HG02981 (cell line): ENCODE measurements around the gene RFC5.
A peak's percentile ranks its signal among the peaks of the same experiment; 100 is the strongest.

Experiments used
- ATAC-seq: cut with Tn5 transposase; IDR thresholded peaks from one replicate; pipeline ENCODE4 v1.9.1; 2021; ENCODE audit warnings: mild to moderate bottlenecking, moderate library complexity; ENCODE audit not compliant: unreplicated experiment

The RFC5 gene

DNA sequence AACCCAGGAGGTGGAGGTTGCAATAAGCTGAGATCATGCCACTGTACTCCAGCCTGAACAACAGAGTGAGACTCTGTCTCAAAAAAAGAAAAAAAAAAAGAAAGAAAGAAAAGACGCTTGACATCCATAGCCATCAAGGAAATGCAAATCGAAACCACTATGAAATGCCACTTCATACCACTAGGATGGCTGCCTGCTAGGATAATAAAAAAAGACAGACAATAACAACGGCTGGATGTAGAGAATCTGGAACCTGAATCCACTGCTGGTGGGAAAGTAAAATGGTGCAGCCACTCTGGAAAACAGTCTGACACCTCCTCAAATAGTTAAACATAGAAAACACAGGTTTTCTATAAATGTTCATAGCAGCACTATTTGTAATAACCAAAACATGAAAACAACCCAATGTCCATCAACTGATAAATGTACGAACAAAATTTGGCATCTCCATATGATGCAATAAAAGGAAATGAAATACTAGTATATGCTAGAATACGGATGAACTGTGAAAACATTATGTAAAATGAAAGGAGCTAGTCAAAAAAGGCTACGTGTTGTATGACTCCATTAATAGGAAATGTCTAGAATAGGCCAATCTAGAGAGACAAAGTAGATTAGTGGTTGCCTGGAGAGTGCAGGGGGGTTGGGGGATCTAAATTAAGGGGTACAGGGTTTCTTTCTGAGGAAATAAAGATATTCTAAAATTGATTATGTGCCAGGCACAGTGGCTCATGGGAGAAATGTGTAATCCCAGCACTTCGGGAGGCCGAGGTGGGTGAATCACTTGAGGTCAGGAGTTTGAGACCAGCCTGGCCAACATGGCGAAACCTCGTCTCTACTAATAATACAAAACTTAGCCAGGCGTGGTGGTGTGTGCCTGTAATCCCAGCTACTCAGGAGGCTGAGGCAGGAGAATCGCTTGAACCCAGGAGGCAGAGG is 34.7 kb downstream of the RFC5 start:
- no peak for ATAC-seq

DNA sequence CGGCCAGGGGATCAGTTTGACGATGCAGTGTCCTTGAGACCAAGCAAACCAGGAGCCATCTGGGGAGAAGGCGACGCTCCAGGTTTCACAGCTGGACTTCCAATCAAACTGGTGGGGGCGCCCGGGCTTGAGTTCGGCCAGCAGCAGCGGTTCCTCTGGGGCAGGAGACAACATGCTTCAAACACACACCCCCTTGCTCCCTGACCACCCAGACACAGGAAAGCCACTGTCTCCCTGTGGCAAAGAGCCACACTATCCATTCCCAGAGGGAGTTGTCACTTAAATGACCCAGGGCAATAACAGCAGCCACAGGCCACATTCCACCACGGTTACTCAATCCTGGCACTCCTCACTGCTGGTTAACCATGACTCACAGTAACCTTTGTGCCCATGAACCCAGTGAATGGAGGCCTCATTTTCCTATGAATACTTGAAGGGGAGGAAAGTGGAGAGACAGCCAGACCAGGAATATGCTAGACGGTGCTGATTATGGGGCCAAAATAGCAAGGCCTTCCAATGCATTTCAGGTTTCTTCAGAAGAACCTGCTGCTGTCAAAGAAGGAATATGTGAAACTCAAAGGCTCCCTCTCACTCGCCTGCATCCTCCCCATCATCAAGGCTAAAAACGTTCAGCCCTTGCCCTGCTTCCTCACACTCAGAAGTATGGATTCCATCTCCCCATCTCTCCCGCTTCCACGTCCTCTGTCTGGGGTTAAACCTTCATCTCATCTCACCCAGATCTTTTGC is 36.0 kb downstream of the RFC5 start:
- ATAC-seq, result no peak

DNA sequence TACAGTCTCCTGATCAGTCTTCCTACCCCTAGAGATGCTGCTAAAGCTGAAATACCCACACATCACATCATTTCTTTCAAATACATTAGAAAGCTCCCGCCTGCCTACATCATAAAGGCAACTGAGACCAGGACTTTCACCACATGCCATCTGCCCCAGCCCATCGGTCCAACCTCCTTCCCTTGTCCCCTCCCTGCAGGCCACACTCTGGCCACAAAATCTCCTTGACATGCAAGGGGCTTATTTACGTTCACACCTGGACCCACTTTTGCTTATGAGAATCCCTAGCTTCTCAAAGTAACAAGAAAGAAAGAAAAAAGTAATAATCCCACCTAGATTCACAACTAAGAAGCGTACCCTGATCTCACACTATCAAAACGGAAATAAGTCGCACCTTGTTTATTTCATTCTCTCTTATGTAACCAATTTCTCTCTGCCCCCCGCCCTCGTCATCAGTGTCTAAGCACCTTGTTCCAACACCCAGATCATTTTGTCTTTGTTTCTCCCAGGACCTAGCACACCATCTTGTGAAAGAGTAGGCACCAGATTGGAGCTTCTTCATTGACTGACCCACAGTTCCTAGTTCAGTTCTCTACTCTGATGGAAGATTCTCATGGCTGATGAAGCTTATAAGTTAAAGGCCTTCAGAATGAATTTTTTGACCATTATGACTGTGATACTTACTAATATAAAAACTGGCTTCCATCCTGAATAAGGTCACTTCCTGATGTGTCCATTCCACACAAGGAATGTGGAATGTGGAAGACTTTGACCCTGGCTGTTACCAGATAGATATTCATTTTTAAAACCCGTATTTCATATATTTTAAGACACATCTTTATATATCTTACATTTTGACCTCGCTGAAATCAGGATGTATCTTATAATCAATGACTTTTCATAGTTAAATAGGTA is 36.8 kb downstream of the RFC5 start:
- ATAC-seq, result no peak

DNA sequence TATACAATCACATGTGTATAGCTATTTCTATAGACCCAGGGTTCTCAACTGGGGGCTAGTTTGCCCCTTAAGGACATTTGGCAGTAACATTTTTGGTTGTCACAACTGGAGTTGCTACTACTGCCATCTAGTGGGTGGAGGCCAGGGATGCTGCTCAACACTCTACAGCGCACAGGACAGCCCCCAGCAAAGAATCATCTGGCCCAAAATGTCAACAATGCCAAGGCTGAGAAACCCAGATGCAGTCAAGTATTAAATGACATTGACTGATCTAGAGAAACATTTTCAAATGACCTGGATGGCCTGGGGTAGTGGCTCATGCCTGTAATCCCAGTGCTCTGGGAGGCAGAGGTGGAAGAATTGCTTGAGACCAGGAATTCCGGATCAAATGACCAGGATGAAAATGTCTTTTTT is 38.6 kb downstream of the RFC5 start:
- peak; percentile 79 for ATAC-seq

DNA sequence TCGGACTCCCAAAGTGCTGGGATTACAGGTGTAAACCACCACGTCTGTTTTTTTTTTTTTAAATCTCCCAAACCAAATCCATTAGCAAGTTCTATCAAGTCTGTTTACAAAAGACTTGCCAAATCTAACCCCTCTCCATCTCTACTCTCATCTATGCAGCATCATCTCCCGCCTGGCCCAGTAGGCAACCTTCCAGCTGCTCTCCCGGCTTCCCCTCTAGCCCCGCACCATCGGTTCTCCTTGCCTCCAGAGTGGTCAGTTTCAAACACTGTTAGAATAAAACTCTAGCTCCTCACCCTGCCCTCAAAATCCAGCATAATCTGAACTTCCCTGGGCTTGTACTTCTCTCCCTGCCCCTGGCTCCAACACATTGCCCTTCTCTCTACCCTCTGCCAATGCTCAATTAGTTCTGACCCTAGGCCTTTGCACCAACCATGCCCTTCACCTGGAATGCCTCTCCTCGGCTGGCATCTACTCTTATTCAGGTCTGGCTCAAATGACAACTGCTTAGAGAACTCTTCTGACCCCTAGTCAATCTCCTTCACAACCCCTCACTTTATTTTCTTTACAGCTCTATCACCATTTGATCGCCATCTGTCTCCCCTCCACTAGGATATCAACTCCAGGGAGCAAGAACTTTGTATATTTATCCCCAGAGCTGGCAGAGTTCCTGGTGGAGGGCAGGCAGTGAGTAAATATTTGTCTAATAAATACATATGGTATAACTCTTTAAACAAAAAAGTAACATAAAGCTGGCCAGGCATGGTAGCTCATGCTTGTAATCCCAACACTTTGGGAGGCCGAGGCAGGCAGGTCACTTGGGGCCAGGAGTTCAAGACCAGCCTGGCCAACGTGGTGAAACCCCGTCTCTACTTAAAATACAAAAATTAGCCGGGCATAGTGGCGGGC is 39.6 kb downstream of the RFC5 start:
- ATAC-seq, result no peak

DNA sequence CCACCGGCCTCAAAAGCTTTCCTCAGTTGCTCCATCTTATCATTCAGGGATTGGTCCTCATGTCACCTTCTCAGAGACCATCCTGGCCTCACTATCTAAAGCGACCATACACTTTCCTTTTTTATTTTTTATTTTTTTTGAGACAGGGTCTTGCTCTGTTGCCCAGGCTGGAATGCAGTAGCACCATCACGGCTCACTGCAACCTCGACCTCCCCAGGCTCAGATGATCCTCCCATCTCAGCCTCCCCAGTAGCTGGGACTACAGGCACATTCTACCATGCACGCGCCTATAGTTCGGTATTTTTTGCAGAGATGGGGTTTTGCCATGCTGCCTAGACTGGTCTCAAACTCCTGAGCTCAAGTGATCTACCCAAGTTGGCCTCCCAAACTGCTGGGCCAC is 41.7 kb downstream of the RFC5 start:
- no peak for ATAC-seq

DNA sequence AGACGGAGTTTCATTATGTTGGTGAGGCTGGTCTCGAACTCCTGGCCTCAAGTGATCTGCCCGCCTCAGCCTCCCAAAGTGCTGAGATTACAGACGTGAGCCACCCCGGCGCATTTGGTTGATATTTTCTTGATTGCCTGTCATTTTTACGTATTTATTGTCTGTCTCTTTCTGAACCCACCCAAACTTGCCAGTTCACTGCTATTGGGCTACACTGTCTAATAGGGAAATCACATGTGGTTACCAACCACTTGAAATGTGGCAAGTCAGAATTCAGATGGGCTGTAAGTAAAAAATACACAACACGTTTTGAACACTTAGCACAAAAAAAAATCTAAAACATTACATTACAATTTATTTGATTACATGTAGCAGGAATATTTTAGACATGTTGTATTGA is 42.4 kb downstream of the RFC5 start:
- ATAC-seq, result no peak

DNA sequence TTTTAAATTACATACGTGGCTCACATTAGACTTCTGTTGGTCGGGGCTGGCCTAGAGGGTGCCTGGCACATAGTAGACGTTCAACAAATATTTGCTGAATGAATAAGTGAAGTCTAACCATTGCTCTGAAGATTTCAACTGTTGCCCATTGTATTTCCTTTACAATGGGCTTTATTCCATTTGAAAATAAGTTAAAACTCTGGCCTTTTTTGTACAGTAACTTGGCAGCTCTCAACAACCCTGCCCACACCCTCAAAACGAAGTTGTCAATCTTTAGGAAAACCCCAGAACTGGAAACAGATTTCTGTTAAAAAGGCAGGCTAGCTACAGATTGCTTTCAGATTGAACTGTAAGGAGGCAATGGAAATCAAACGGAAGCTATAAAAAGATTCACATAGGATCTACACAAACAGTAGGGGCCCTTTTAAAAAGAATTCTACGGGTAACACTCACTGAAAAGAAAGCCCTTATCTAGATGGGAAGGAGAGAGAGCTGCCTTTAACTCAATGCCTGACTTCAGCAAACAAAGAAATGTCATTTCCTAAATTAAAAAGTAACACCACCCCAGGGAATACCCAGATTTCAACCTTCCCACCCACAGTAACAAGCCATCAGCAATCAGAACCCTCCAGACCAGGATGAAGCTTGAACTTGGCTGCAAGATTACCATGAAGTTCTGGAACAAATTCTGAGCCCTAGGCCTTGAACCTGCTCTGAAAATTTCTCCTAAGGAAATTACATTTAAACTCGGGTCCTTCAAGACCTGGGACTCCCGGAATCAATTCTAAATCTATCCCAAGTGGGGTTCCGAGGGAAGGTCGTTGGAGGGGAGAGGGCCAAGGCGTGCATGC is 43.1 kb downstream of the RFC5 start:
- no peak for ATAC-seq

DNA sequence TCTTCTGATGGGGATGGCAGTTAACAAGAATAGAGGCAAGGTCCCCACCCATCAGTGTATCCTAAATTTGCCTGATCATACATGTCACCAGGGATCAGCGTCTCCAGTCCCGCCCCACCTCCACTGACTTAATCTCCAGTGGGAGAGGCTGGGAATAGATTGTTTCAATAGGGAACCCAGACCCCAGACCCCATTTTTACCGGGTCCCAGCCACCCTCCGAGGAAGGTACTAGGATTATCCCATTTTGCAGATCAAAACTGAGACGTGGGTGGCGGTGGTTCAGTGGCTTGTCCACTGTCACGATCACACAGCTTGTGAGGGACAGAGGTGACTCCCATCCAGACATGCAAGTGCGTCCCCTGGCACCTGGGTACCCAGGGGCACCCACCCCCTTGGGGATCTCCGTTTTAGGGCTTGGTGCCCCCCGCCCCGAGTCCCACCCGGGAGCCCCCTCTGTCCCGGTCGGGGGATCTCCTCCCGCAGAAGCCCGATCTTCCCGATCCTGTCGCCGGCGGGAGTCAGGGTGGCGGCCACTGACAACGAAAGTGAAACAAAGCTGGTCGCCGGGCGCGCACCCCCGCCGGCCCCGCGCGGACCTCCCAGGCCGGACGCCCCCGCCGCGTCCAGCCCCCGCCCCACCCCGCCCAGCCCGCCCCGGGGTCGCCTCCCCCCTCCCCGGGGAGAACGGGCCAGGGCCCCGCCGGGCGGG is 44.0 kb downstream of the RFC5 start:
- peak; percentile 25 for ATAC-seq

DNA sequence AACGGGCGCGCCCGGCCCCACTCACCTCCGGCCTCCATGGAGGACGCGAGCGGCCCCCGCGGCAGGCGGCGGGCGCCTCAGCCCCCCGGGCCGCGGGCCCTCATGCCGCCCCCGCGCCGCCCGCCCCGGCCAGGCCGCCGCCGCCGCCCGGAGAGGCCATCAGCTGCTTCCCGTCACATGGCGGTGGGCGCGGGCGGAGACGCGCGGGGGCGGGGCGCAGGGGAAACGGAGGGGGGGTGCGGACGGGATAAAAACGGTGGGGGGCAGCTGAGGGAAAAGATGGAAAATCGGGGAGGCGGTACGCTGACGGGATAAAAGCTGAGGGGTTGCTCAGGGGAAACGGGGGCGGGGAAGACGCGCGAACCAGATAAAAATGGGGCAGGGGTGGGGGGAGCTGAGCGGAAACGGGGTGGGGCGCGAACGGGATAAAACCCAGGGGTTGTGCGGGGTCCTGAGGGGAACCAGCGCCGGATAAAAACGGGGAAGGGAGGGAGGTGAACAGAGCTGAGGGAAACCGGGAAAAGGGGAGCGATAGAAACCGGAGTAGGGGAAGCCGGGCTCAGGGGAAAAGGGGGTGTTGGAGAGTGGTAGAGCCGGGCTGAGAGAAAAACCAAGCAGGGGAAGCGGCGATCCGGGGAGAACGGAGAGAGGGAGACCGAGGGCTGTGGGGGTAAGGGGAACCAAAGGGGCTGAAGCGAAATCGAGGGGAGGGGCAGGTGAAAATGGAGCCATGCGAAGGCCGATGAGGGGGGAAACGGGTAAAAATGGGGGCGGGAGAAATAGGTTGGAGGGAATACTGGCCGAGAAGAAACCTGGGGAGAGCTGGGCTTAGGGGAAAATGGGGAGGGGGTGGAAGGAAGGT is 44.7 kb downstream of the RFC5 start, which contains the start of gene WSB2:
TSS of gene WSB2 (minus strand) at position 169 of the 862 bp plus-strand sequence. CDS start at position 38, 131 bp downstream.
- peak; percentile 40 for ATAC-seq

DNA sequence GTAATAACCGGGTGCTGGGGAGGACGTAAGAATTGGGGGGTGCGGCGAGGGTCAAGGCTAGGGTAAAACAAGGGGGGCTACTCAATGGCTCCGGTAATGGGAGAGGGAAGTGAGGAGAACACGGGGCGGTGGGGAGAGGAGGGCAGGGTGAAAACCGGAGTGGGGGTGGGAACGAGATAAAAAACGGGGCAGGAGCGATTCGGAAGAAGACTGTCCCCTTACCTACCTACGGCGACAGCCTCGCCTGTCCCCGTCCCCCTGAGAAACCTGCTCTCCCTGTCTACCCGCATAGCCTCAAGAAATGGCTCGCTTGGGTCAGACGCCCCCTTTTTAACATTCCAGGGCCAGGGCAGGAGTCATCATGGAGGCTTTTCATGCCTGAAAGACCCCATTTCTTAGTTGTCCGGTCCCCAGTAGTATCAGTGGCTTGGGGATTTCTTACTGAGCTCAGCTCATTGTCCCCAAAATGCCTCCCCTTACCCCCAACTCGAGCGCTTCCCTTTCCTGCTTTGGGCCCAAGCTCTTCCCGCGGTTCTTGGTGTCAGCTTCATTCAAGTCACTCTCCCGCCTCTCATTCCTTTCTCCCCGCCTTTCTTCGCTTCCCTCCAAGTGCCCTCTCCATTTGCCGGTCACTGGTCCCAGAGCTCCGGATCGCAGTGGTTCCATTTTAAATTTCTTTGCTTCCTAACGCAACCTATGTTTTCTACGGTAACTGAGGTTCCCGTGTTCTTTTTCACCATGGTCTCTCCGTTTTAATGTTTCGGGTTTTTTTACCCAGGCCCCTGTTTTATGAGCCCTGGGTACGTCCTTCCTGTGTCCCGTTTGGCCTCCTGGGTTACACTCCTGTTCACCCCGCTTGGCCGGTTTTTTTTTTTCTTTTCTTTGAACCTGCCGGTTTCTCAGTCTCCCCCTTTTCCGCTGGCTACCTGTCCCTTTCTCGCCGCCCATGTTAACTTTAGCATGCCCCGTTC is 45.7 kb downstream of the RFC5 start:
- ATAC-seq, result no peak

DNA sequence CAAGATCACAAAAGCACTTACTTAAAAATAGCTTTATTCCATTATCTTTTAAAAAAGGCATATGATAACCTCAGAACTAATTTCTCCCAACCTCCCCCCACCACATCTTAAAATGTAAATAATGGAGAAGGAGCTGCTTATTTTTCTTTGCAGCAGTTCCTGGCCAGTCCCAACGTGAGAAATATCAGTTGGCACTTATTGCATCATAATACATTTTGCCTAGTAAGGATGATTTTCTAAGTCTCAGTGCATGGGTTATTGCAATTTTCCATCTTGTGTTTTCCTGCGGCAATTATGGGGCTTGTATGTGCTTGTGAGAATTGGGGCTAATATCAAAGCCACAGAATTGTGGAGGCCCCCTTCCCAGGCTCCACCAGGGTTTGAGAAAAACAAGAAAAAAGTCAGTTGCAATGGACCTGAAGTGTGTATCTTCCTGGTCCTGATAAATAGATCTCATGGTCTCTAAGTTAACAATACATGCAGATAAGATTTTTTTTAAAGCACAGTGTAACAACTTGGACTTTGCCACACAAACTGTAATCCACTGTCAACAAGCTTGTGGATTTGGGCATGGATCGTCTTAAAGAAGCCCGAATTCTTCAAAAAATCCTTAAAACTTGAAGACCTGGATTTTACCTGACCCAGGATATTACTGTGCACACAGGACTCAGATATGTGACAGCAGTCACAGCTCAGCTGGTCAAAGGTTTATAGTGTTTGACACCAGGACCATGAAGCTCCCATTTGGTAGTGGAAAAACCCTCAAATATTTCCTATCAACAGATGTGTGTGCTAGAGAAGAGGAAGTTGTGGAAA is 47.3 kb downstream of the RFC5 start:
- no peak for ATAC-seq

DNA sequence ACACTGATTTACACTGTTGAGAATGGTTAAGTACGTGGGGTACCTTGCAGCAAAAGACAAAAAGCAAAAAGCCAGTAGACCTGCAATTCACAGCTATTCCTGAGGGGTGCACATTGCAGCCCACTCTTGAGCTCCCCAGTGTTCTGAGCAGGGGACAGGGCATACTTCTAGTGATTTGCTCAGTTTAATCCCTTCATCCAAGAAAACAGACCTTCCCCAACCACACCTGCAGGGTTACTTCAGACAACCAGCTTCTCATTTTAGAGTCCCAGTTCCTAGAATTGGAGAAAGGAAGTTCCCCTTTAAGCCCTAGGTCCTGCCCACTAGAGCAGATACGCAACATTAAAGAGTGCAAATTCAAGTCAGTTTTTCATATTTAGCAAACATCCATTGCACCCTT is 48.1 kb downstream of the RFC5 start:
- ATAC-seq, result peak; percentile 40

DNA sequence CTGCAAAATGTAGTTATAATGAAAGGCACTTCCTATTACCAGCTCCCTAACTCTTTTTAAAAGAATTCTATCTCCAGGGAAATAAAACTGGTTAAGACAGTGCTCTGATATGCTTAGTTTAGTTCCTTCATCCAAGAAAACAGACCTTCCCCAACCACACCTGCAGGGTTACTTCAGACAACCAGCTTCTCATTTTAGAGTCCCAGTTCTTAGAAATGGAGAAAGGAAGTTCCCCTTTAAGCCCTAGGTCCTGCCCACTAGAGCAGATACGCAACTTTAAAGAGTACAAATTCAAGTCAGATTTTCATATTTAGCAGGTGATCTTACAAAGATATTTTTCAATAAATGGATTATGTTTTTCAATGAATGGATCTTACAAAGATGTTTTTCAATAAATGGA is 48.9 kb downstream of the RFC5 start:
- no peak for ATAC-seq

DNA sequence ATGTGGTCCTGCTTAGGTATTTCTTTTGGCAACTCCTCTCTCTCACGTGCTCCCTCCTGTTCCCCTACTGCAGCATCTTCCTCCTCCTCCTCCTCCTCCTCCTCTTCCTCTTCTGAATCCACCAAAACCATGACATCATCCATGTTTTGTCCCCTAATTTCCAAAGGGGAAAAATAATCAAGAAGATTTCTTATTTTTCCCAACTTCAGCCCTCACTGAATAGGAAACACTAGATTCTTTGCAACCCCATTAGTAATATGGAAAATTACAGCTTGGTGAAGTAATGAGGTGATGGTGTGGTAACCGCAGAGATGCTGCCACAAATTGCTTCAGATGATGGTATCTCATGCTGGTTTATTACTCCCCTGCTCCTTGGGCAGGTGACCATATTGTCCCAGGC is 51.9 kb downstream of the RFC5 start:
- ATAC-seq, result no peak
